Right lobe of liver (tissue), 4 donors: ENCODE data around the gene DPYD.

Experiments used
- CTCF ChIP-seq, 4 donors: fragments of 200-600 bp in 3 of 4; fragments of 450-650 bp in 1 of 4; IDR thresholded peaks; one replicate each; pipeline versions ENCODE4 v1.5.1 to v1.8.0; 2016 to 2022; ENCODE audit warnings: antibody characterized with exemption in 4 of 4, mild to moderate bottlenecking in 2 of 4
- POLR2A ChIP-seq: fragments of 450-650 bp; IDR thresholded peaks from one replicate; pipeline ENCODE4 v1.6.1; 2017; ENCODE audit warnings: antibody characterized with exemption, mild to moderate bottlenecking
- donor health status: DM: no; HTN: no; CAD: no.
- donor health status: DM: no; HTN: no; CAD: no.
- donor health status: DM: no; HTN: yes; CAD: no.

GRCh38 chr1:97901017-97901658, 19.7 kb downstream of the DPYD start:
- no peak for TF ChIP-seq CTCF (IDR thresholded peaks at IDR 0.05)
- TF ChIP-seq POLR2A: no peak
